Trophoblast cell (in vitro differentiated cells and primary cell): ENCODE results near the gene YIPF1. TPM values are rescaled to one million over a fixed set of nuclear protein-coding genes. Genes with fewer than 3 reads are reported as not detected.
A peak's percentile ranks its signal among the peaks of the same experiment; 100 is the strongest.

Experiments used
- DNase-seq, 2 donors: peaks; one replicate each; pipeline ENCODE4 v3.0.0-alpha.2; 2016
- H2AFZ ChIP-seq: 2 replicates; pipeline ENCODE4 v1.6.1; 2013; ENCODE audit warnings: low read length, moderate library complexity, mild to moderate bottlenecking; ENCODE audit not compliant: insufficient read depth, poor library complexity
- H2AK5ac ChIP-seq: 2 replicates; pipeline ENCODE4 v1.6.1; 2013; ENCODE audit warnings: mild to moderate bottlenecking, low read length
- H2BK120ac ChIP-seq: 2 replicates; pipeline ENCODE4 v1.6.1; 2013; ENCODE audit warnings: low read length, mild to moderate bottlenecking, moderate library complexity; ENCODE audit not compliant: insufficient read depth, poor library complexity
- H2BK12ac ChIP-seq: 2 replicates; pipeline ENCODE4 v1.6.1; 2013; ENCODE audit warnings: mild to moderate bottlenecking, low read length, moderate library complexity
- H2BK5ac ChIP-seq: 2 replicates; pipeline ENCODE4 v1.6.1; 2013; ENCODE audit warnings: low read length, low read depth, moderate library complexity, mild to moderate bottlenecking; ENCODE audit not compliant: poor library complexity
- H3K14ac ChIP-seq: 2 replicates; pipeline ENCODE4 v1.6.1; 2013; ENCODE audit warnings: mild to moderate bottlenecking, low read length
- H3K18ac ChIP-seq: 2 replicates; pipeline ENCODE4 v1.6.1; 2013; ENCODE audit warnings: mild to moderate bottlenecking, low read length
- H3K23ac ChIP-seq: 2 replicates; pipeline ENCODE4 v1.6.1; 2013; ENCODE audit warnings: low read length
- H3K27ac ChIP-seq: 2 replicates; pipeline ENCODE4 v1.5.1; 2013; ENCODE audit warnings: low read depth, mild to moderate bottlenecking, inconsistent platforms, low read length, moderate library complexity
- H3K27me3 ChIP-seq: 2 replicates; pipeline ENCODE4 v1.6.1; 2013; ENCODE audit warnings: inconsistent platforms, mild to moderate bottlenecking, low read length, moderate library complexity; ENCODE audit not compliant: insufficient read depth
- H3K36me3 ChIP-seq, 2 experiments: 1 replicate in 1 of 2; 2 replicates in 1 of 2; pipeline ENCODE4 v1.6.1; 2013; ENCODE audit warnings: low read length in 2 of 2, mild to moderate bottlenecking in 2 of 2, moderate library complexity in 1 of 2; ENCODE audit not compliant: insufficient read depth in 2 of 2, control insufficient read depth in 1 of 2
- H3K4ac ChIP-seq: 2 replicates; pipeline ENCODE4 v1.6.1; 2013; ENCODE audit warnings: low read depth, mild to moderate bottlenecking, low read length, moderate library complexity
- H3K4me1 ChIP-seq, 2 experiments: 1 replicate in 1 of 2; 2 replicates in 1 of 2; pipeline ENCODE4 v1.6.1; 2013; ENCODE audit warnings: low read length in 2 of 2, mild to moderate bottlenecking in 2 of 2, moderate library complexity in 1 of 2; ENCODE audit not compliant: insufficient read depth in 2 of 2, control insufficient read depth in 1 of 2
- H3K4me2 ChIP-seq: 2 replicates; pipeline ENCODE4 v1.6.1; 2013; ENCODE audit warnings: inconsistent platforms, mild to moderate bottlenecking, low read length, moderate library complexity
- H3K4me3 ChIP-seq: 2 replicates; pipeline ENCODE4 v1.5.1; 2013; ENCODE audit warnings: mild to moderate bottlenecking, low read depth, low read length, inconsistent platforms
- H3K79me1 ChIP-seq: one replicate; pipeline ENCODE4 v1.6.1; 2013; ENCODE audit warnings: low read length
- H3K79me2 ChIP-seq: 2 replicates; pipeline ENCODE4 v1.6.1; 2013; ENCODE audit warnings: low read length, mild to moderate bottlenecking; ENCODE audit not compliant: control insufficient read depth, insufficient read depth, poor library complexity
- H3K9ac ChIP-seq: 2 replicates; pipeline ENCODE4 v1.6.1; 2013; ENCODE audit warnings: mild to moderate bottlenecking, low read length
- H3K9me3 ChIP-seq: 2 replicates; pipeline ENCODE4 v1.6.1; 2013; ENCODE audit warnings: low read depth, mild to moderate bottlenecking, control low read depth, inconsistent platforms, low read length; ENCODE audit not compliant: insufficient read depth
- H4K12ac ChIP-seq: 2 replicates; pipeline ENCODE4 v1.6.1; 2013; ENCODE audit warnings: low read depth, mild to moderate bottlenecking, low read length, moderate library complexity
- H4K8ac ChIP-seq: 2 replicates; pipeline ENCODE4 v1.6.1; 2013; ENCODE audit warnings: low read depth, mild to moderate bottlenecking, low read length, moderate library complexity
- H4K91ac ChIP-seq: one replicate; pipeline ENCODE4 v1.6.1; 2013; ENCODE audit warnings: low read depth, mild to moderate bottlenecking, low read length, moderate library complexity
- WGBS: extraction: QIAGEN DNeasy Blood & Tissue Kit; methylation state at CpG from one replicate; pipeline ENCODE4 v1.1.7; 2013; ENCODE audit warnings: missing lambda C conversion rate; ENCODE audit not compliant: insufficient read length, insufficient coverage; ENCODE audit errors: extremely low coverage; 5-methylcytosine and 5-hydroxymethylcytosine counted together
- polyA plus RNA-seq: library from polyadenylated mRNA; stranded (reverse); fragments of 200-250 nt; gene quantifications from 2 replicates; pipeline ENCODE4 v1.2.3, GENCODE V29; 2013

The YIPF1 gene
- 33.0 and 35.9 TPM in 2 replicates for polyA plus RNA-seq

DNA sequence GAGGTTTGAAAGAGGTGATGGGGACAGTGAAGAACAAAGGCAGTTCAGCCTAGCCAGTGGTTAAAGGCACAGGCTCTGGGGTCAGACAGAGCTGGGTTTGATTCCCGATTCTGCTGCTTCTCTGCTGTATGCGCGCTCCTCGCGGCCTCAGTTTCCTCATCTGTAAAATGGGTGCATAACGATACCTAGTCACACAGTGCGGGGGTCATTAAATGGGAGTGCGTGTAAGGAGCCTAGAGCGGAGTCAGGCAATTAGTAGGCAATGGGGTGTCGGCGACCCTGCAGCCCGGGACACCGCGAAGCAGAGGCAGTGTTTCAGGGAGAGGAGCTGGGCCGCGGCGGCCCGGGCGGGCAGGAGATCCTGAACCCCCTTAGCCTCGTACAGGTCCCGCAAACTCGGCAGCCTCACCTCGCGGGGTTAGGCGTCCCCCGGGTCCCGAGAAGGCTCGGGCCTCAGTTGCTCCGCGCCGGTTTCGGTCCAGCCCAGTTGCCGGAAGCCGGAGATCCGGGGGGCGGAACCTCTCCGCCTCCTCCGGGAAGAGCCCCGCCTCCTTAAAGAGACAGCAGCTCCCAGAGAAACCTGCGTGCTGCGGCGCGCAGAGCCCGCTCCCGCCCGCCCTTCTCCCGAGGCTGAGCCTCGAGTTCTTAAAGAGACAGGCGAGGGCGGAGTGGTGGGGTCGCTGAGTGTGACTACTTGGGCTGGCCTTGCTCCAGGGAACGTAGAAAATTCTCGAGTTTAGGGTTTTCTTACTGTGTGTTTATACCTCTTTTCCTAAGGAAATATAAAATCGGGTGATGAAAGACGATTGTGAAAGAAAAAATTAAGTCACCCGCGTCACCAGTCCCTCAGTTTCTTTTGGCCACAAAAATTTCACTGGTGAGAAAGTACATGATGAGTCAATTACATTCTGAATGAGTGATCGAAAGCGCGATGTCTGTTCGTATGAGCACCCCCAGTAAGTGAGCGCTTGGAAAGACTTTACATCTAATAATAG, at the start of gene YIPF1:
TSS of gene YIPF1 (minus strand) at position 494 of the 995 bp plus-strand sequence. CDS start 860 bp downstream, outside the sequence.
- Histone ChIP-seq H3K4me3 (peak within 1 kb of the TSS; percentile 95), H4K8ac (peak within 1 kb of the TSS; percentile 80), H3K79me2 (peaks cover 3% of the 10 kb centered on the region), H3K27ac (no peak within 1 kb of the TSS), H3K79me1 (peaks cover 3% of the 10 kb centered on the region), H3K14ac (peak within 1 kb of the TSS; percentile 48), H3K36me3 (peaks cover 4 to 5% of the 10 kb centered on the region in 2 experiments), H3K4me1 (peaks cover 0 to 3% of the 10 kb centered on the region in 2 experiments), H2AFZ (peak within 1 kb of the TSS; percentile 89), H3K9me3 (no peaks in the 10 kb centered on the region), H4K12ac (peak within 1 kb of the TSS; percentile 13), H2BK12ac (no peak within 1 kb of the TSS), H3K23ac (no peak within 1 kb of the TSS), H3K4me2 (peak within 1 kb of the TSS; percentile 65), H3K9ac (peak within 1 kb of the TSS; percentile 88), H2BK120ac (peak within 1 kb of the TSS; percentile 39), H3K18ac (peak within 1 kb of the TSS; percentile 39), H2AK5ac (no peak within 1 kb of the TSS), H3K4ac (peak within 1 kb of the TSS; percentile 8), H4K91ac (peak within 1 kb of the TSS; percentile 53), H3K27me3 (no peaks in the 10 kb centered on the region), H2BK5ac (no peak within 1 kb of the TSS)
- WGBS: no CpG with 5 or more reads among the region's 62 CpGs
- DNase-seq: peak; percentile 86 to 89

DNA sequence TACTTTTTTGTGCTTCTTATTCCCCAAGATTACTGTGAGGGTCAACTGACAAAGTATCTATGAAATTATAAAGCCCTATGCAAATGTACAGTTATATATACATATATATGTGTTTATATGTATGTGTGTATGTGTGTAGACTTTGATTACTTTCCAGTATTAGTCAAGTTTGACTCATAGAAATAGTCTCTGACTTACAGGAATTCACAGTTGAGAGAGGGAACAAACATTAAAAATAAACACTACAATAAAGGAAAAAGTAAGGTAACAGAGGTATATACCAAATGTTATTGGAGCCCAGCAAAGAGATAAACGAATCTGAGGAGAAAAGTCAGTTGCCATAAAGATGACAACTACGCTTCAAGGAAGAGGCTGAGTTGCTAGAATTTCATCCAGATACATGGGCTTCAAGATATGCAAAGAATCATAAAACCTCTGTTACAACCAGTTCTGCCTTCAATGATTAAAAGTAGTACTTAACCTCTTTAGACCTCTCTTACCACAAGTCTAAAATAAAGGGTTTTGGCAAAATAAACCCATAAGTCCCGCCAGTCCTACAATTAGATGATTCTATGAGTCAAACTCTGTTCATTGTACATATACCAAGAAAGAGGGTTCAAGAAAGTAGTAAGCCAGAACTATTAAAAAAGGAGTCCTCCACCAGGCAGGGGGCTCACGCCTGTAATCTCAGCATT, 48.7 kb upstream of the YIPF1 start:
- no peak overlapping the region for H3K9ac ChIP-seq
- H3K27ac ChIP-seq: no peak overlapping the region
- no peak overlapping the region for H3K23ac ChIP-seq
- no peak overlapping the region for H2BK12ac ChIP-seq
- WGBS: no CpG with 5 or more reads among the region's 4 CpGs
- H3K27me3 ChIP-seq: no peaks in the 10 kb centered on the region
- no peak overlapping the region for H2BK120ac ChIP-seq
- H3K4ac ChIP-seq: no peak overlapping the region
- H2AFZ ChIP-seq: no peak overlapping the region
- H3K36me3 ChIP-seq: peaks cover 0 to 4% of the 10 kb centered on the region in 2 experiments
- no peak overlapping the region for H2BK5ac ChIP-seq
- H4K12ac ChIP-seq: no peak overlapping the region
- H4K8ac ChIP-seq: no peak overlapping the region
- H3K79me1 ChIP-seq: no peaks in the 10 kb centered on the region
- no peak overlapping the region for H3K4me2 ChIP-seq
- H3K9me3 ChIP-seq: peaks cover 6% of the 10 kb centered on the region
- H3K18ac ChIP-seq: no peak overlapping the region
- H3K4me1 ChIP-seq: peaks cover 0 to 1% of the 10 kb centered on the region in 2 experiments
- no peak overlapping the region for H4K91ac ChIP-seq
- H3K79me2 ChIP-seq: no peaks in the 10 kb centered on the region
- no peak overlapping the region for H3K14ac ChIP-seq
- no peak overlapping the region for H2AK5ac ChIP-seq
- no peak overlapping the region for H3K4me3 ChIP-seq
- DNase-seq: no peak

DNA sequence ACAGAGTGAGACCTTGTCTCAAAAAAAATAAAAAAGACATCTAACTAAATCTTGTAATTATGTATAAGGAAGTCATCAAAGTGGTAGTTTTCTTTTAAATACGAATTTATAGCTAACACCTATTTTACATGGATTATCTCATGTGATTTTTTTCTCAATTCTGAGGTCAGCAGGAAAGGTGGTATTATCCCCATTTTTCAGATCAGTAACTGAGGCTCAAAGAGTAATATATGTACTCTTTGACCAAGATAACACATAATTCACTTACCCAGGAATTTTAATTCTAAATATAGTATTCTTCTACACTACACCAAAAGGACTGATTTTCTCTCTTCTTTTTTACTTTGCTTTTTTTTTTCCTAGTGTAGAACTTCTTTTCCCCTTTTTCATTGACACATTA, 46.8 kb upstream of the YIPF1 start:
- H3K27me3 ChIP-seq: no peaks in the 10 kb centered on the region
- H2AFZ ChIP-seq: no peak overlapping the region
- no peak overlapping the region for H3K18ac ChIP-seq
- H3K36me3 ChIP-seq: peaks cover 5 to 10% of the 10 kb centered on the region in 2 experiments
- no peak overlapping the region for H3K23ac ChIP-seq
- no peak overlapping the region for H4K8ac ChIP-seq
- no peak overlapping the region for H4K12ac ChIP-seq
- H2BK5ac ChIP-seq: no peak overlapping the region
- H3K4me2 ChIP-seq: no peak overlapping the region
- no peak overlapping the region for H3K14ac ChIP-seq
- no peaks in the 10 kb centered on the region for H3K79me1 ChIP-seq
- no peak overlapping the region for H2BK120ac ChIP-seq
- no peaks in the 10 kb centered on the region for H3K4me1 ChIP-seq
- H4K91ac ChIP-seq: no peak overlapping the region
- no peak for DNase-seq
- no peak overlapping the region for H3K4ac ChIP-seq
- no CpG with 5 or more reads among the region's 1 CpG for WGBS
- no peak overlapping the region for H2BK12ac ChIP-seq
- no peak overlapping the region for H2AK5ac ChIP-seq
- H3K79me2 ChIP-seq: no peaks in the 10 kb centered on the region
- no peak overlapping the region for H3K4me3 ChIP-seq
- H3K27ac ChIP-seq: no peak overlapping the region
- H3K9ac ChIP-seq: no peak overlapping the region
- H3K9me3 ChIP-seq: peaks cover 11% of the 10 kb centered on the region

DNA sequence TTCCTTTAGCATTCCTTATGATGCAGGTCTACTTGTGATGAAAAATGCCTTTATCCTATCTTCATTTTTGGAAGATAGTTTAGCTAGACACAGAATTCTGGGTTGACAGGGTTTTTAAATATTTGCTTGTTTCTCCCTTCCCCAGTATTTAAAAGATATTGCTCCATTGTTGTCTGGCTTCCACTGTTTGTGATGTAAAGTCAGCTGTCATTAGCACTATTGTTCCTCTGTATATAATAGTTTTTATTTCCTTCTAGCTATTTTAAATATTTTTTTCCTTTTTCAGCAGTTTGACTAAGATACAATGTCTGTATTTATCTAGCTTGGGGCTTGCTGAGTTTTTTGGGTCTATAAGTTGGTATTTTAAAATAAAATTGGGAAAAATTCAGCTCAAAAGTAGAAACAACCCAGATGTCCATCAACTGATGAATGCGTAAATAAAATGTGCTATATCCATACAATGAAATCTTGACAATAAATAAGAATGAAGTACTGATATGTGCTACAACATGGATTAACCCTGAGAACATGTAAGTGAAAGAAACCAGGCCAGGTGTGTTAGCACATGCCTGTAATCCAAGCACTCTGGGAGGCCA, 44.7 kb upstream of the YIPF1 start:
- Histone ChIP-seq H4K8ac (no peak overlapping the region), H4K12ac (no peak overlapping the region), H3K9me3 (peaks cover 11% of the 10 kb centered on the region), H3K23ac (no peak overlapping the region), H4K91ac (no peak overlapping the region), H2BK120ac (no peak overlapping the region), H2BK5ac (no peak overlapping the region), H3K14ac (no peak overlapping the region), H3K27me3 (no peaks in the 10 kb centered on the region), H3K4me1 (no peaks in the 10 kb centered on the region), H3K79me1 (no peaks in the 10 kb centered on the region), H2AK5ac (no peak overlapping the region), H3K4me2 (no peak overlapping the region), H3K18ac (no peak overlapping the region), H3K79me2 (no peaks in the 10 kb centered on the region), H2BK12ac (no peak overlapping the region), H3K36me3 (peaks cover 5 to 10% of the 10 kb centered on the region in 2 experiments), H3K4me3 (no peak overlapping the region), H3K4ac (no peak overlapping the region), H3K9ac (no peak overlapping the region), H3K27ac (no peak overlapping the region), H2AFZ (no peak overlapping the region)
- no CpG with 5 or more reads among the region's 1 CpG for WGBS
- no peak for DNase-seq
